OCI-LY7 (cell line): Measurements from ENCODE around the gene SQOR.

ENCODE experiments used
- EZH2phosphoT487 ChIP-seq: fragments of 200-600 bp; sonication (generic); IDR thresholded peaks from 2 replicates; pipeline ENCODE4 v1.6.1; 2018; ENCODE audit warnings: low read depth, borderline replicate concordance, mild to moderate bottlenecking, mixed run types, antibody characterized with exemption, low read length, moderate library complexity, mixed read lengths
- TF ChIP-seq, protein P1 (sequence below): fragments of 200-600 bp; sonication (generic); conservative IDR thresholded peaks from 2 replicates; pipeline ENCODE4 v1.5.1; 2014; ENCODE audit warnings: mild to moderate bottlenecking, antibody characterized with exemption, low read length, moderate library complexity, mixed read lengths

DNA sequence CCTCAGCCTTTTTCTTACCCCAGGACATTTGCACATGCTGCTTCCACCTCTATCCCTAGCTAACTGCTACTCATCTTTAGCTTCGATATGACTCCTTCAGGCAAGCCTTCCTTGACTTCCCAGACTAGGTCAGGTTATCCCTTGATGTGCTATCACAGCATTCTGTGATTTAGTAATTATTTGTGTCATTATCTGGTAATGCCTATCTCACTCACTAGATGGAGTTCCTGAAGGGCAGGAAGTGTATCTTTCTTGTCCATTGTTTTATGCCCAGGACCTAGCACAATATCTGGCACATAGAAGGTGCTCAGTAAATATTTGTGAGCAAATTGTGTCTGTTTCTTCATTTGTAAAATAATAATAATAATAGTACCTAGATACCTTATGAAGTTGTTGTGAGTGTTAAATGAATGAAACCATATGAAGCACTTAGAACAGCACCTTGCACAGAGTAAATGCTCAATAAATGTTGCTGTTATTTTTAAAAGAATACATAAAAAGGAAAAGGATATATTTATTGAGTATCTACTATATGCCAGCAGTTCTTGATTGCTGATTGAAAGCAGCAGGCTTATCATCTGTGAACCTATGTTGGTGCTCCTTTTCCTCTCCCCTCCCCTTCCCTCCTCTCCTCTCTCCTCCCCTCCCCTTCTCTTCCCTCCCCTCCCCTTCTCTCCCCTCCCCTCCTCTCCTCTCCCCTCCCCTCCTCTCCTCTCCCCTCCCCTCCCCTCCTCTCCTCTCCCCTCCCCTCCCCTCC is 31.5 kb downstream of the SQOR start:
- TF ChIP-seq, protein P1, sequence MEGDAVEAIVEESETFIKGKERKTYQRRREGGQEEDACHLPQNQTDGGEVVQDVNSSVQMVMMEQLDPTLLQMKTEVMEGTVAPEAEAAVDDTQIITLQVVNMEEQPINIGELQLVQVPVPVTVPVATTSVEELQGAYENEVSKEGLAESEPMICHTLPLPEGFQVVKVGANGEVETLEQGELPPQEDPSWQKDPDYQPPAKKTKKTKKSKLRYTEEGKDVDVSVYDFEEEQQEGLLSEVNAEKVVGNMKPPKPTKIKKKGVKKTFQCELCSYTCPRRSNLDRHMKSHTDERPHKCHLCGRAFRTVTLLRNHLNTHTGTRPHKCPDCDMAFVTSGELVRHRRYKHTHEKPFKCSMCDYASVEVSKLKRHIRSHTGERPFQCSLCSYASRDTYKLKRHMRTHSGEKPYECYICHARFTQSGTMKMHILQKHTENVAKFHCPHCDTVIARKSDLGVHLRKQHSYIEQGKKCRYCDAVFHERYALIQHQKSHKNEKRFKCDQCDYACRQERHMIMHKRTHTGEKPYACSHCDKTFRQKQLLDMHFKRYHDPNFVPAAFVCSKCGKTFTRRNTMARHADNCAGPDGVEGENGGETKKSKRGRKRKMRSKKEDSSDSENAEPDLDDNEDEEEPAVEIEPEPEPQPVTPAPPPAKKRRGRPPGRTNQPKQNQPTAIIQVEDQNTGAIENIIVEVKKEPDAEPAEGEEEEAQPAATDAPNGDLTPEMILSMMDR, result peak; percentile 42
- TF ChIP-seq EZH2phosphoT487, result no peak
